ENCODE results near the gene ADCY1. TPM values are rescaled to one million over a fixed set of nuclear protein-coding genes. Genes with fewer than 3 reads are reported as not detected.

The ADCY1 gene
- total and polyA plus RNA-seq, 5 donors from 2014 or later: not detected

DNA sequence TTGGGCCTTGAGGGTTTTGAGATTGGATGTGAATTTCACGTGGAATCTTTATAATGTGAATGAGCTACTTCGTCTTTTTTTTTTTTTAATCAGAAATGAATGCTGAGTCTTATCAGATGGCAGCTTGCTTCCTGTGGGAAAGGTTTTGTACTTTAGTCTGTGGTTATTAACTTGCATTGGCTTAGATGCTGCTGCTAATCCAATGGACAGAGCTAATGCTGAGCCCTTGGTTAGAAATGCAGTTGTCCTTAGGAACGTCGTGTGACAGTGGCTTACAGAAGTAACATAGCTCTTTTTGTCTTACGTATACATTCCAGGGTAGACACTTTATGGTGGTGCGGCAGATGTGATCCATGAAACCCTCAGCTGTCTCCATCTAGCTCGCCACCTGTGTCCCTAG is 32.8 kb downstream of the ADCY1 start:
- Histone ChIP-seq H3K36me3 (ENCODE audit: control insufficient read depth, insufficient read depth, low read length) (no peaks in the 10 kb centered on the region), H3K9me3 (ENCODE audit: control insufficient read depth in 2 of 2, low read length in 2 of 2) (peaks cover 0 to 2% of the 10 kb centered on the region in 2 experiments), H3K4me3 (ENCODE audit: low read depth, low read length) (no peak overlapping the region), H3K4me1 (ENCODE audit: control insufficient read depth, insufficient read depth, low read length, poor library complexity, severe bottlenecking) (no peaks in the 10 kb centered on the region), H3K27ac (ENCODE audit: insufficient read depth, low read length, poor library complexity, severe bottlenecking) (no peak overlapping the region), H3K27me3 (ENCODE audit: control insufficient read depth, insufficient read depth, low read length) (no peaks in the 10 kb centered on the region)
- no peaks in the 10 kb centered on the region for H3K27me3 Mint-ChIP-seq
- H3K4me1 Mint-ChIP-seq: no peaks in the 10 kb centered on the region
- no peak for ATAC-seq (ENCODE audit: low read depth in 2 of 2)
- peaks cover 0 to 6% (median 1%) of the 10 kb centered on the region in 7 donors for H3K9me3 Mint-ChIP-seq
- DNase-seq: no peak
- H3K27ac Mint-ChIP-seq: no peak overlapping the region
- no peak overlapping the region for H3K4me3 Mint-ChIP-seq
- H3K36me3 Mint-ChIP-seq: no peaks in the 10 kb centered on the region

DNA sequence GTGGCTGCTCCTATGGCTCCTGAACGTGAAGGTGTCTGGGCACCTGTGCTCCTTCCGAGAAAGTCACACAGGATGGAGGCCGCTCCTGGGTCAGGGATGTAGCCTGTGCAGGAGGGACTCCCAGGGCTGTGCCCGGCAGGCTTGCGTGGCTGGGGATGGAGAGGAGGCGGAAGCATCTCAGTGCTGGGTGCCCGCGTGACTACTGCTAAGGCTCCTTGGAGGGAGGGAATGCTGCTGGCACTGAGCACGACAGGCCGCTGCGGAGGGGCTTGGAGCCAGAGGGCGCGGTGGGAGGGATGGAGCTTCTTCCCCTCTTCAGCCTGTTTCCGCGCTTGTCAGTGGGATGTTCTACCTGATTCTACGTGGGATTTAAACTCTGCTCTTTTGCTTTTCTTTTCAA is 35.0 kb downstream of the ADCY1 start:
- Mint-ChIP-seq H3K9me3 (peaks cover under 1 to 20% (median 8%) of the 10 kb centered on the region in 7 donors), H3K27me3 (no peaks in the 10 kb centered on the region), H3K4me1 (no peaks in the 10 kb centered on the region), H3K36me3 (no peaks in the 10 kb centered on the region), H3K27ac (no peak overlapping the region), H3K4me3 (no peak overlapping the region)
- Histone ChIP-seq H3K36me3 (ENCODE audit: control insufficient read depth, insufficient read depth, low read length) (no peaks in the 10 kb centered on the region), H3K27ac (ENCODE audit: insufficient read depth, low read length, poor library complexity, severe bottlenecking) (no peak overlapping the region), H3K9me3 (ENCODE audit: control insufficient read depth in 2 of 2, low read length in 2 of 2) (peaks cover 2 to 11% of the 10 kb centered on the region in 2 experiments), H3K4me3 (ENCODE audit: low read depth, low read length) (no peak overlapping the region), H3K27me3 (ENCODE audit: control insufficient read depth, insufficient read depth, low read length) (no peaks in the 10 kb centered on the region), H3K4me1 (ENCODE audit: control insufficient read depth, insufficient read depth, low read length, poor library complexity, severe bottlenecking) (no peaks in the 10 kb centered on the region)
- no peak for DNase-seq
- no peak for ATAC-seq (ENCODE audit: low read depth in 2 of 2)

DNA sequence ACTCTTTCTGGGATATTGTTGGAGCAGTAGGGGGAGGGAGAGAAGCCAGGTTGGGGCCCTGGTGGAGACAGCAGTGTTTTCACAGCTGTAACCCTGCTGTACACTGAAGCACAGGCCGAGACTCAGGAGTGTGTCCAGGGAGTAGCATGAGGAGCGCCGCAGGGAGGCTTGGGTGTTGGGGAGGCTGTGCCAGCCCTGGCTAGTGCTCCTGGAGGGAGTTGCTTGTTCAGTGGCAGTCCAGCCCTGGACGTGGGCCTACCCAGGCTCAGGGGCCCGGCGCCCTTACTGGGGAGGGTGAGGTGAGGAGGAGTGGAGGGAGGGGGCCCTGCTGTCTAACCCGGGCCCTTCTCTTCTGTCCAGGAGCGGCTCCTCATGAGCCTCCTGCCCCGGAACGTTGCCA is 35.9 kb downstream of the ADCY1 start:
- ATAC-seq (ENCODE audit: low read depth in 2 of 2) (no peak), DNase-seq (no peak)
- H3K36me3 ChIP-seq (ENCODE audit: control insufficient read depth, insufficient read depth, low read length): no peaks in the 10 kb centered on the region
- Mint-ChIP-seq H3K27me3 (no peaks in the 10 kb centered on the region), H3K4me1 (no peaks in the 10 kb centered on the region), H3K27ac (no peak overlapping the region), H3K36me3 (no peaks in the 10 kb centered on the region), H3K9me3 (peaks cover 3 to 27% (median 10%) of the 10 kb centered on the region in 7 donors), H3K4me3 (no peak overlapping the region)
- no peaks in the 10 kb centered on the region for H3K4me1 ChIP-seq (ENCODE audit: control insufficient read depth, insufficient read depth, low read length, poor library complexity, severe bottlenecking)
- no peak overlapping the region for H3K4me3 ChIP-seq (ENCODE audit: low read depth, low read length)
- H3K27ac ChIP-seq (ENCODE audit: insufficient read depth, low read length, poor library complexity, severe bottlenecking): no peak overlapping the region
- H3K9me3 ChIP-seq (ENCODE audit: control insufficient read depth in 2 of 2, low read length in 2 of 2): peaks cover 2 to 11% of the 10 kb centered on the region in 2 experiments
- H3K27me3 ChIP-seq (ENCODE audit: control insufficient read depth, insufficient read depth, low read length): no peaks in the 10 kb centered on the region

DNA sequence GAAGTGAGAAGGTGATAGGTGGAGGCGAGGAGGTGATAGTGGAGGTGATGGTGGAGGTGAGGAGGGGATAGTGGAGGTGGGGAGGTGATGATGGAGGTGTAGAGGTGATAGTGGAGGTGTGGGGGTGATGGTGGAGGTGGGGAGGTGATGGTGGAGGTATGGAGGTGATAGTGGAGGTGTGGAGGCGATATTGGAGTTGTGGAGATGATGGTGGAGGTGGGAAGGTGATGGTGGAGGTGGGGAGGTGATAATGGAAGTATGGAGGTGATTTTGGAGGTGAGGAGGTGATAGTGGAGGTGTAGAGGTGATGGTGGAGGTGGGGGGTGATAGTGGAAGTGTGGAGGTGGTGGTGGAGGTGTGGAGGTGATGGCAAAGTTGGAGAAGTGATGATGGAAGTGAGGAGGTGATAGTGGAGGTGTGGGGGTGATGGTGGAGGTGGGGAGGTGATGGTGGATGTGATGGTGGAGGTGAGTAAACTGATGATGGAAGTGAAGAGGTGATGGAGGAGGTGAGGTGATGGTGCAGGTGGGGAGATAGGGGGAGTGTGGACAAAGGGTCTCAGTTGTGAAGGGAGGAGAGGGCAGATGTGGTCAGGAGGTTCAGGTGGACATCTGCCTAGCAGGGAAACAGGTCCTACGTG is 36.6 kb downstream of the ADCY1 start:
- H3K36me3 Mint-ChIP-seq: no peaks in the 10 kb centered on the region
- Histone ChIP-seq H3K36me3 (ENCODE audit: control insufficient read depth, insufficient read depth, low read length) (no peaks in the 10 kb centered on the region), H3K4me3 (ENCODE audit: low read depth, low read length) (no peak overlapping the region), H3K27me3 (ENCODE audit: control insufficient read depth, insufficient read depth, low read length) (no peaks in the 10 kb centered on the region), H3K27ac (ENCODE audit: insufficient read depth, low read length, poor library complexity, severe bottlenecking) (no peak overlapping the region), H3K4me1 (ENCODE audit: control insufficient read depth, insufficient read depth, low read length, poor library complexity, severe bottlenecking) (no peaks in the 10 kb centered on the region), H3K9me3 (ENCODE audit: control insufficient read depth in 2 of 2, low read length in 2 of 2) (peaks cover 3 to 11% of the 10 kb centered on the region in 2 experiments)
- DNase-seq: no peak
- no peak overlapping the region for H3K4me3 Mint-ChIP-seq
- H3K27ac Mint-ChIP-seq: no peak overlapping the region
- H3K9me3 Mint-ChIP-seq: peaks cover 3 to 34% (median 13%) of the 10 kb centered on the region in 7 donors
- no peaks in the 10 kb centered on the region for H3K27me3 Mint-ChIP-seq
- H3K4me1 Mint-ChIP-seq: no peaks in the 10 kb centered on the region
- ATAC-seq (ENCODE audit: low read depth in 2 of 2): no peak

DNA sequence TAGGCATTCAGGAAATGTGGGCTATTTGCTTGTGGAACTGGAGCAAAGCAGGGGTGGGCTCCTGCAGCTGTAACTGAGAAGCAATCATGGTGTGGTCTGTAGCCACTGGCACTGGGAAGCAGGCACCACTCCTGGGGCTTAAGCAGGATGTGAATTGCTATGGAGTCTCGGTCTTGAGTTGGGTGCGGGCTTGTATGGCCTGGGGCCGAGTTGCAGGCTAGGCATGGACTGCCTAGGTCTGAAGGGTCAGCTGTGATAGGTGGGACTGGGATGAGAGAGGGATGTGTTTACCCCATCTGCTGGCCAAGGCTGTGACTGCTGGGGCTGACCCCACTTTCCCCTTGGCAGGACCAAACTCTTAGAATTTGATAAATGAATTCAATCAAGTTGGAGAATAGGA is 43.0 kb downstream of the ADCY1 start:
- peaks cover 9 to 50% (median 20%) of the 10 kb centered on the region in 7 donors for H3K9me3 Mint-ChIP-seq
- H3K27me3 ChIP-seq (ENCODE audit: control insufficient read depth, insufficient read depth, low read length): peaks cover 2% of the 10 kb centered on the region
- H3K4me3 Mint-ChIP-seq: no peak overlapping the region
- peaks cover 4% of the 10 kb centered on the region for H3K27me3 Mint-ChIP-seq
- no peak for DNase-seq
- no peaks in the 10 kb centered on the region for H3K4me1 Mint-ChIP-seq
- H3K9me3 ChIP-seq (ENCODE audit: control insufficient read depth in 2 of 2, low read length in 2 of 2): peaks cover 14 to 17% of the 10 kb centered on the region in 2 experiments
- no peaks in the 10 kb centered on the region for H3K4me1 ChIP-seq (ENCODE audit: control insufficient read depth, insufficient read depth, low read length, poor library complexity, severe bottlenecking)
- no peak overlapping the region for H3K27ac Mint-ChIP-seq
- H3K4me3 ChIP-seq (ENCODE audit: low read depth, low read length): no peak overlapping the region
- H3K36me3 ChIP-seq (ENCODE audit: control insufficient read depth, insufficient read depth, low read length): no peaks in the 10 kb centered on the region
- no peak for ATAC-seq (ENCODE audit: low read depth in 2 of 2)
- H3K36me3 Mint-ChIP-seq: no peaks in the 10 kb centered on the region
- H3K27ac ChIP-seq (ENCODE audit: insufficient read depth, low read length, poor library complexity, severe bottlenecking): no peak overlapping the region

DNA sequence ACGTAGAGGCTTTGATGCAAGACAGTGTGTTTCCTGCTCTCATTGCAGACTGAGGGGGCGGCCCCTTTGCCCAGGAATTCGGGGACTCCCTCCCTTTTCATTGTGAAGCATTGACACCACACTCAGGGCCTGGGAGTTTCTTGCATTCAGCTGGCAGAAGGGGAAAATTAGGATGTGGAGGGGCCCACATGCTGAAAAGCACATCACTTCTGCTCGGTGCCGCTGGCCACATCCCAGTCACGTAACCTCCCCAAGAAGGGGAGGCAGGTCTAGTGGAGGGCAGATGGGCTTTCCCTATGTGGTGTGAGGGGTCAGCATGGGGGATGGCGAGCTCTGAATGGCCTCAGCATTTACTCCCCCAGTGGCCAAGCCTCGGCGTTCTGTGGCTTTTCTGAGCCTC is 47.9 kb downstream of the ADCY1 start:
- Mint-ChIP-seq H3K4me3 (no peak overlapping the region), H3K9me3 (peaks cover 0 to 20% (median 5%) of the 10 kb centered on the region in 7 donors), H3K4me1 (no peaks in the 10 kb centered on the region), H3K27me3 (peaks cover 4% of the 10 kb centered on the region), H3K27ac (no peak overlapping the region), H3K36me3 (no peaks in the 10 kb centered on the region)
- ATAC-seq (ENCODE audit: low read depth in 2 of 2) (no peak), DNase-seq (no peak)
- Histone ChIP-seq H3K9me3 (ENCODE audit: control insufficient read depth in 2 of 2, low read length in 2 of 2) (no peaks in the 10 kb centered on the region), H3K27me3 (ENCODE audit: control insufficient read depth, insufficient read depth, low read length) (no peaks in the 10 kb centered on the region), H3K27ac (ENCODE audit: insufficient read depth, low read length, poor library complexity, severe bottlenecking) (no peak overlapping the region), H3K36me3 (ENCODE audit: control insufficient read depth, insufficient read depth, low read length) (no peaks in the 10 kb centered on the region), H3K4me3 (ENCODE audit: low read depth, low read length) (no peak overlapping the region), H3K4me1 (ENCODE audit: control insufficient read depth, insufficient read depth, low read length, poor library complexity, severe bottlenecking) (no peaks in the 10 kb centered on the region)

DNA sequence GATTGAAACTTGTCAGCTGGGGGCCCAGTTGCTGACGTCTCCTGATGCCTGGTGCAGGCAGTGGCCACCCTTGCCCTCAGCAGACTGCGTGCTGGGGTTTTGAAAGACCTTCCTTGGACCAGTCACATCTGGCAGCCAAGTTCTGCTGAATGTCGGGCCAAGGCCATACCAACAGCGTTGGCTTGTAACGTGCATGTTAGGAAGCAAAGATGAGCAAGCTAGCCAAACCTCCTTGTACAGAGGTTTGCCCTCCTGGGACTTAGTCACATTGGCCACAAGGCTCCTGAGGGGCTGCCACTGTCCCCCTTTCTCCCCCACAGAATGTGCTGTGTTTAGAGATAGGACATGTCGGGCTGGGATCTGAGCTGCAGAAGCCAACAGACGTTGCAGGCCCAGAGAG is 49.0 kb downstream of the ADCY1 start:
- Mint-ChIP-seq H3K36me3 (no peaks in the 10 kb centered on the region), H3K27ac (no peak overlapping the region), H3K9me3 (peaks cover 0 to 15% (median 3%) of the 10 kb centered on the region in 7 donors), H3K4me1 (no peaks in the 10 kb centered on the region), H3K27me3 (no peaks in the 10 kb centered on the region), H3K4me3 (no peak overlapping the region)
- H3K36me3 ChIP-seq (ENCODE audit: control insufficient read depth, insufficient read depth, low read length): no peaks in the 10 kb centered on the region
- DNase-seq (no peak), ATAC-seq (ENCODE audit: low read depth in 2 of 2) (no peak)
- no peak overlapping the region for H3K27ac ChIP-seq (ENCODE audit: insufficient read depth, low read length, poor library complexity, severe bottlenecking)
- no peaks in the 10 kb centered on the region for H3K27me3 ChIP-seq (ENCODE audit: control insufficient read depth, insufficient read depth, low read length)
- no peaks in the 10 kb centered on the region for H3K4me1 ChIP-seq (ENCODE audit: control insufficient read depth, insufficient read depth, low read length, poor library complexity, severe bottlenecking)
- H3K9me3 ChIP-seq (ENCODE audit: control insufficient read depth in 2 of 2, low read length in 2 of 2): no peaks in the 10 kb centered on the region
- H3K4me3 ChIP-seq (ENCODE audit: low read depth, low read length): no peak overlapping the region

DNA sequence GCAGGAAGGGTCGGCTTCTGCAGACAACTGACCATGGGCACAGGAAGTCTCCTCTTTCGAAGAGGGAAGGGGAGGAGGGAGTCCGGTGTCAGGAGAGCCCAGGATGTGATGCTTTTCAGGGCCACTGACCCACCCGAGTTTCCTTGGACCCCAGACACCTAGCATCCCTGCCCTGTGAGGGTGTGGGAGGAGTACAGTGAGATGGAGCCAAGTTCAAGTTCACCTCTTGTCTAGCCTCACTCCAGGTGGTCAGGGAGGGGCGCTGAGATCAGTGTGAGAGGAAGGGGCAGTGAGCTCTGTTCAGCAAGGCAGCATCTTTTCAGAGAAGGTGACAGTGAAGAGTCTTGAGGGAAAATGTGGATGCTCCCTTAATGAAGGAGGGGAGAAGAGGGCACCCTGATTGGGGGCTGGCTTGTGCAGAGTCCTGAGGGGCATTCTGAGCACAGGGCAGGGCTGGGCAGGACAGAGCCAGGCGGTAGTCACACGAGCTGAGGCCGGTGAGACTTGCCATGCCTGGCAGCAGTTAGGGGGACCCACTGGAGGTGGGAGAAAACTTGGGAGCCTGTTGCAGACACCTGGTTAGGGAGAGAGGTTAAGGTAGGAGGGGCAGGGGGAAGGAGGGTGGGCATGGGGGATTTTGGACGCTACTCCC is 49.7 kb downstream of the ADCY1 start:
- no peaks in the 10 kb centered on the region for H3K4me1 Mint-ChIP-seq
- ATAC-seq (ENCODE audit: low read depth in 2 of 2): no peak

More for the DNA sequence above, 49.7 kb downstream of the ADCY1 start:
- peaks cover 0 to 14% (median 3%) of the 10 kb centered on the region in 7 donors for H3K9me3 Mint-ChIP-seq
- no peaks in the 10 kb centered on the region for H3K27me3 Mint-ChIP-seq
- no peaks in the 10 kb centered on the region for H3K36me3 Mint-ChIP-seq
- no peak overlapping the region for H3K27ac Mint-ChIP-seq
- DNase-seq: no peak
- H3K4me3 Mint-ChIP-seq: no peak overlapping the region
- Histone ChIP-seq H3K9me3 (ENCODE audit: control insufficient read depth in 2 of 2, low read length in 2 of 2) (no peaks in the 10 kb centered on the region), H3K27ac (ENCODE audit: insufficient read depth, low read length, poor library complexity, severe bottlenecking) (no peak overlapping the region), H3K4me3 (ENCODE audit: low read depth, low read length) (no peak overlapping the region), H3K27me3 (ENCODE audit: control insufficient read depth, insufficient read depth, low read length) (no peaks in the 10 kb centered on the region), H3K36me3 (ENCODE audit: control insufficient read depth, insufficient read depth, low read length) (no peaks in the 10 kb centered on the region), H3K4me1 (ENCODE audit: control insufficient read depth, insufficient read depth, low read length, poor library complexity, severe bottlenecking) (no peaks in the 10 kb centered on the region)
